ENCODE measurements around the gene RERE. TPM values are rescaled to one million over a fixed set of nuclear protein-coding genes. Genes with fewer than 3 reads are reported as not detected.

Gene RERE
- total RNA-seq, 1 experiment from 2014 or later, result 40.6 TPM

GRCh38 chr1:8378178-8378577 lies 439.3 kb downstream of the RERE start:
- H3K4me3 ChIP-seq (replicated peaks in 1 of 2; ENCODE audit: low read depth in 1 of 2, low read length in 2 of 2), result no peak overlapping the region
- BruUV-seq (replicated peaks), result no TSS peak
- RAD21 ChIA-PET (ENCODE audit: low non-redundant PET in 1 of 2, low total read pairs in 2 of 2, uncharacterized antibody in 2 of 2, unreplicated experiment in 2 of 2), result no interaction called here
- CTCF ChIA-PET, result no interaction called here
- DNase-seq (ENCODE audit: low read depth, low spot score) (no peak), ATAC-seq (no peak)
- H4K20me1 ChIP-seq (ENCODE audit: insufficient read depth), result no peaks in the 10 kb centered on the region
- no peak overlapping the region for H2AFZ ChIP-seq (ENCODE audit: low read depth, low read length, poor library complexity, severe bottlenecking)
- no peak overlapping the region for H3K27ac ChIP-seq (ENCODE audit: low read depth, low read length)
- TF ChIP-seq EZH2 (IDR thresholded peaks at IDR 0.05), result no peak
- TF ChIP-seq SRF (IDR thresholded peaks at IDR 0.05; ENCODE audit: low read depth), result no peak
- no peak for TF ChIP-seq MAX (IDR thresholded peaks at IDR 0.05)
- TF ChIP-seq ZFX (IDR thresholded peaks at IDR 0.05), result no peak
- no peak for TF ChIP-seq ZBTB33 (IDR thresholded peaks at IDR 0.05; ENCODE audit: extremely low read depth, insufficient replicate concordance, low read length)
- no peak for TF ChIP-seq EGR1 (IDR thresholded peaks at IDR 0.05; ENCODE audit: low read depth)
- no peak for TF ChIP-seq SP1 (IDR thresholded peaks at IDR 0.05; ENCODE audit: low read depth)
- TF ChIP-seq POLR2AphosphoS5 (IDR thresholded peaks at IDR 0.05; ENCODE audit: low read depth, low read length), result no peak
- TF ChIP-seq POLR2A (IDR thresholded peaks at IDR 0.05; ENCODE audit: borderline replicate concordance, extremely low read depth, insufficient read depth, insufficient read length), result no peak
- intact Hi-C loops (cut with micrococcal nuclease), result loop anchor here (10.0 kb wide), 1 partner anchor 197 kb away; no protein-coding TSS in a partner anchor
- no peaks in the 10 kb centered on the region for H3K9me2 ChIP-seq (ENCODE audit: insufficient read depth)
- no peaks in the 10 kb centered on the region for H3K36me3 ChIP-seq (ENCODE audit: control insufficient read depth in 1 of 2, insufficient read depth in 2 of 2, low read length in 2 of 2)
- no peaks in the 10 kb centered on the region for H3K9me3 ChIP-seq (ENCODE audit: control insufficient read depth in 1 of 2, insufficient read depth in 1 of 2, low read depth in 1 of 2, low read length in 2 of 2)
- peaks cover 2 to 9% of the 10 kb centered on the region in 2 experiments; a peak in 2 of 4 replicates for H3K4me1 ChIP-seq (ENCODE audit: control insufficient read depth in 1 of 2, insufficient read depth in 2 of 2, low read length in 2 of 2)
- H3K79me2 ChIP-seq (ENCODE audit: insufficient read depth, low read length), result no peaks in the 10 kb centered on the region
- H3K27me3 ChIP-seq (ENCODE audit: insufficient read depth, low read length), result no peaks in the 10 kb centered on the region
- H3K4me2 ChIP-seq (ENCODE audit: low read length), result no peak overlapping the region
- no peak overlapping the region for H3K9ac ChIP-seq (ENCODE audit: low read length)
- POLR2A ChIA-PET, result no interaction called here
